GM21529 (cell line): Measurements from ENCODE around the gene HIGD2A.

ENCODE experiments used
- ATAC-seq: cut with Tn5 transposase; IDR thresholded peaks from one replicate; pipeline ENCODE4 v1.9.1; 2021; ENCODE audit not compliant: unreplicated experiment

Gene HIGD2A

GRCh38 chr5:176368726-176369125, 19.8 kb upstream of the HIGD2A start:
- ATAC-seq, result no peak

- ATAC-seq, result no peak
Observed at GRCh38 chr5:176369934-176370711, 18.4 kb upstream of the HIGD2A start.

DNA sequence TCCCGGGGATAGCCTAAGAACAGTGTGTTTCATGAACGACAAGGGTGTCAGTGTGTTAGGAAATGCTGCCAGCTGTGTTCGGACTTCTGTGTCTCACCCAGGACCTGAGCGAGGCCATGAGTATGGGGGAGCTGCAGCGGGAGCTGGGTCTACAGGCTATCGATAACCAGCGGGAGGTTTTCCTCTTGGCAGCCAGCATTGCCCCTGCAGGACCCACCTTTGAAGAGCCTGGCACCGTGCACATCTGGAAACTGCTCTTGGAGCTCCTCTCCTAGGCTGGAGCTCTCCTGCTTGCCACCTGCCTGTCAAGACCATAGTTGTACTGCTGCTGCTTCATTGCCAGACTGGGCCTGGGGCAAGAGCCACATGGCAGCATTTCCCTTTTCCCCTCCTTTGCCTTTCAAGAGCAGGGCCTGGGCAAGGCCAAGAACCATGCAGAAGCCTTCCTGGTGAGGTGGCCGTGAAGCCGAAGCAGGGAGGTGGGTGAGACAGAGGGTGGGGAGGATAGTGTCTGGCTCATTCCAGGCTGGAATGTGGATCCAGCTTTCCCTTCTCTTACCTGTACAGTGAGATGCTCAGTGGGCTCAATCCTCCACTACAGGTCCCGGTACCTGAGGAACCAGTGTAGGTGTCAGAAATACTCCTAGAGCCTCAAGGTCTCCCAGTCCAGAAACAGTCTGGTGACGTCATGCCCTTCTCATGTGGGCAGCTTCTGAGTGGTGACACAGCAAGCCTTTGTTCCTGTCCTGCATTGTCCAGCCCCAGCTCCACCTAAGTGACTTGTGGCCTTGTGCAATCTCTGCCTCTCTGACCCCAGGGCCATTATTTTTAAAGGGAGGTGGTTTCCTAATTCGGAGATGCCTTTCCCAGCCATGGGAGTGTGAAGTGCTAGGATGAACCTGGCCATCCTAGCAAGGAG, 16.7 kb upstream of the HIGD2A start:
- no peak for ATAC-seq

GRCh38 chr5:176373100-176373818, 15.3 kb upstream of the HIGD2A start:
- no peak for ATAC-seq

DNA sequence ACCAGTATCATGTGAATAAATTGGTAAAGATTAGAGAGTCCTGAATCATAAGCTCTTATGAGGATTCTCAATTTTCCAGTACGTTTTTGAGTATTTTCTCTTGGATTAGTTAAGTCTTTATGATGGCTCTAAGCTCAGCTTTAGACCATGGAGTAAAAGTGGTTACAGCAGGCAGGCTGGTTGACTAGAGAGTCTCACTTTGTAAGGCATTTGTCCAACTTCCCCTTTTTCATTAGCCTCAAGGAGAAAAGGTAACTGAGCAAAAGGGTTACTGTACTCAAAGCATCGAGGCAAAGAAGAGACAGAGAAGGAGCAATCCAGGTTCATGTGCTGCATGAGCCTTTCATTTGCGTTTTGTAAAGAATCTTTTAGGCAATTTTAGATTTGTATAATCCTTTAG, 8.7 kb upstream of the HIGD2A start:
- ATAC-seq, result no peak

GRCh38 chr5:176381423-176381822, 7.1 kb upstream of the HIGD2A start:
- no peak for ATAC-seq

- no peak for ATAC-seq
Observed at GRCh38 chr5:176381979-176382378, 6.6 kb upstream of the HIGD2A start.

GRCh38 chr5:176382721-176383120, 5.8 kb upstream of the HIGD2A start:
- no peak for ATAC-seq

DNA sequence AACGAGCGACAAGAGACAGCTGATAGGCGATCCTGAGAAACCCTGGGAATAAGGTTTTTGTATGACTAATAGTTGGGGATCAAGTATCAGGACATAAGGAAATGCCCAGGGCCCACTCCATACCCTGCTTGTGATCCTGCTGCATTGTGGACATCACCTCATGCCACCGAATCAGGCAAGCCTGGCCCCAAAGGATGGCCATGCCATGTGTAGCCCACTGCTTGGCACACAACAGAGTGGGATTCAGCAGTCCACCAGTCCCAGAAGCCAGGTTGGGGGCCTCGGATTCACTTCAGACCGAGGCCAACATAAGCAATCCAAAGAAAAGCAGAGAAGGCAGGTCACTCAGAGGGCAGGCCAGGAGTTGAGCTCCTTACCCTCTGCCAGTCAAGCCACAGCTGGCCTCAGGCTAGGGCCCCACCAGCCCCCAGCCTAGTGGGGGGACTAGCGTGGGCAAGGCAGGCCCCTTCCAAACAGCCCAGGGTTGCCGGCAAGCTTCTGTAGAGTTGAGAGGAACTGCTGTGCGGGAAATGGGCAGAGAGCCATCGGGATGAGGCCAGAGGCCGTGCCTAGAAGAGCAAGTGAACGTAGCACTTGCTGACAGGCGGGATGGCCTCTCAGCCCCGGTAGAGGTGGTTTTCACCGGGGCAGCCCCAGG, 5.2 kb upstream of the HIGD2A start:
- ATAC-seq, result no peak

GRCh38 chr5:176383961-176384360, 4.6 kb upstream of the HIGD2A start:
- no peak for ATAC-seq

GRCh38 chr5:176384366-176384930, 4.1 kb upstream of the HIGD2A start:
- no peak for ATAC-seq

DNA sequence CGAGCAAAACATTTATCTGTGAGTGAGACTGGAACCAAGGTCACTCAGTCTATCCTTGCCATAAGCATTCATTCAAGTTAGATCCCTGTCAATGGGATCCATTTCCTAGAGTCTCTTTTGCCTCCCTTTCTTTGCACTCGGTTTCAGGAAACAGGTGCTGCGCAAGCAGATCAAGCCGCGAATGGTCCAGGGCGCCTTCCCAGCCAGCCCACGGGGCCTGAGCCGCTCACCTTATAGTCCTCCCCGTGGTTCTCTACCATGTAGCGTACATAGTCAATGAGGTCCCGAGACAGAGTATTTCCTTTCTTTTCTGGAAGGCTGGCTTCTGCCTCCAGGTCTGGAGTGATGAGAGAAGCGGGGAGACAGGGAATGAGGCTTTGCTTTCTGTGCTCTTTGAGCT, 3.6 kb upstream of the HIGD2A start:
- no peak for ATAC-seq

DNA sequence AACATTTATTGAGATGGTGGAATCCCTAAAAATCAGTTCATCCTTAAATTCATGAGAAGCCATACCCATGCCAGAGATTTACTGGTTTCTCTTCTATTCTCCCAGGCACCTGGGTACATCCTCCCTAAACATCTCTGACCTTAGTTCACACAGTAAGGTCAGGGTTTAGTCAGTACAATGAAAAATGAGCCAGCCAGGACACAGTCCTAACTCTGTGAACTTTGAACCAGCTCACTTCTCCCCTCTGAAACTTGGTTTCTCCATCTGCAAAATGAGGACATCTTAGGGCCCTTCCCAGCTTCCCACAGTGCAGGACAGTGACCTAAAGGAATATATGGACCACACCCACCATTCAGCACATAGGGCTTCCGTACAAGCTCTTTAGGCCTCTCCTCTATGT, 2.1 kb upstream of the HIGD2A start:
- ATAC-seq, result no peak

DNA sequence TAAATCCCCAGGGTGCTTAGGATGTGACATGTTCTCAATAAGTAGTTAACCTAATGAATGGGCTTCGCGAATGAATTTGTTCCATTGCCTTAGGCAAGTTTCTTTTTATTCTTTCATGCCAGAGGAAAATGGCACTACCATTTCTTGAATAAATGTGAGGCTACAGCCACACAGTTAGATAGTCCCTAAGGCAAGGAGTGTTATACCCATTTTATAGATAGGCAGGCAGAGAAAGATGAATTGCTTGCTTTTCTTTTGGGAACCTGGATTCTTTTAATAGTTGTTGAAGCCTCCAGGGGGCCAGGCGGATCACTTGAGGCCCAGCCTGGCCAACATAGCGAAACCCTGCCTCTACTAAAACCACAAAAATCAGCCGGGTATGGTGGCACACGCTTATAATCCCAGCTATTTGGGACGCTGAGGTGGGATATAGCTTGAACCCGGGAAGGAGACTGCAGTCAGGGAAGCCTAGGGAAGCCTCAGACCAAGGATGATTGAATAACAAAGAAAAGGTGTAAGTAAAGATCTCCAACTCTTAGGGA, 1.1 kb upstream of the HIGD2A start:
- no peak for ATAC-seq

GRCh38 chr5:176388003-176388443, 528 bp upstream of the HIGD2A start:
- peak; percentile 0 for ATAC-seq

DNA sequence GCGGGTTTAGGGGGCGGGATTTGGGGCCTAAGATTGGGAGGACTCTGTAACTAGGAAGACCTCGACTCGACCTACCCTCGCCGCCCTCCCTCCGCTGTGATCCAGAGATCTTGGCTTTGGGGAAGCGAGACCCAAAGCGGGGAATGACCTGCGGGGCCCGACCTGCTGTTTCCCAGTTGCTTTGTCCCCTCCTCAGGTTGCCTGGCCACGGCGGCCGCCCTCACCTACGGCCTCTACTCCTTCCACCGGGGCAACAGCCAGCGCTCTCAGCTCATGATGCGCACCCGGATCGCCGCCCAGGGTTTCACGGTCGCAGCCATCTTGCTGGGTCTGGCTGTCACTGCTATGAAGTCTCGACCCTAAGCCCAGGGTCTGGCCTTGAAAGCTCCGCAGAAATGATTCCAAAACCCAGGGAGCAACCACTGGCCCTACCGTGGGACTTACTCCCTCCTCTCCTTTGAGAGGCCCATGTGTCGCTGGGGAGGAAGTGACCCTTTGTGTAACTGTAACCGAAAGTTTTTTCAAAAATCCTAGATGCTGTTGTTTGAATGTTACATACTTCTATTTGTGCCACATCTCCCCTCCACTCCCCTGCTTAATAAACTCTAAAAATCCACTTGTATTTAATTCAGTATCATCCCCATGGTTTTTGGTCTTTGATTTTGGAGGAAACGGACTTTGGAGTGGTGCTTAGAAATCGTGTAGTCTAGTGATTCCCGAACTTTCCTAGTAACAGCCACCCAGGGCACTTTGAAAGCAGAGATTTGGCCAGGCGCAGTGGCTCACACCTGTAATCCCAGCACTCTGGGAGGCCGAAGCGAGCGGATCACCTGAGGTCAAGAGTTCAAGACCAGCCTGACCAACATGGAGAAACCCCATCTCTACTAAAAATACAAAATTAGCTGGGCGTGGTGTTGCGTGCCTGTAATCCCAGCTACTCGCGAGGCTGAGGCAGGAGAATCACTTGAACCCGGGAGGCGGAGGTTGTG, 878 bp downstream of the HIGD2A start:
- peak; percentile 29 for ATAC-seq

DNA sequence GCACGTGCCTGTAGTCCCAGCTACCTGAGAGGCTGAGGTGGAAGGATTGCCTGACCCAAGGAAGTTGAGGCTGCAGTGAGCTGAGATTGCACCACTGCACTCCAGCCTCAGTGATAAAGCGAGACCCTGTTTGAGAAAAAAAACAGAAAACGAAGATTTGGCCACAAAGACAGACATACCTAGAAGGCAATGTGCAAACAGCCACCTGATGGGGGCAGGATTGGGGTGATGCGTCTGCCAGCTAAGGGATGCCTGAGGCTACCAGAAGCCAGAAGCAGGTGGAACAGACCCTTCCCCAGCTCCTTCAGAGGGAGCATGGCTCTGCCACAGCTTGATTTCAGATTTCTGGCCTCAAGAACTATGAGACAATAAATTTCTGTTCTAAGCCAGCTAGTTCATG, 2.9 kb downstream of the HIGD2A start:
- ATAC-seq, result no peak

GRCh38 chr5:176391999-176392398, 3.4 kb downstream of the HIGD2A start:
- no peak for ATAC-seq

- ATAC-seq, result no peak
Observed at GRCh38 chr5:176392526-176392925, 4.0 kb downstream of the HIGD2A start.
